MM.1S (cell line): ENCODE data around the gene KRTAP10-9.
"Not testable (repeated sequence)": the region's sequence is repeated elsewhere in the genome, so short reads cannot be mapped to it uniquely, and the experiment has no call there.

ENCODE experiments used
- DNase-seq: peaks from one replicate; pipeline ENCODE4 v3.0.0-alpha.2; 2015
- H2AFZ ChIP-seq: fragments of 300-600 bp; sonication (generic); 2 replicates; pipeline ENCODE4 v1.6.0; 2016; ENCODE audit warnings: antibody characterized with exemption, low read length
- H3F3A ChIP-seq: fragments of 300-600 bp; sonication (generic); 2 replicates; pipeline ENCODE4 v1.6.1; 2016; ENCODE audit warnings: mild to moderate bottlenecking, antibody characterized with exemption, low read length, moderate library complexity, mixed read lengths; ENCODE audit not compliant: insufficient read depth
- H3K27ac ChIP-seq: fragments of 300-600 bp; sonication (generic); 2 replicates; pipeline ENCODE4 v1.5.1; 2016; ENCODE audit warnings: mild to moderate bottlenecking, low read length
- H3K27me3 ChIP-seq: fragments of 300-600 bp; sonication (generic); replicated peaks from 2 replicates; pipeline ENCODE4 v1.6.0; 2016; ENCODE audit warnings: low read length; ENCODE audit not compliant: insufficient read depth
- H3K36me3 ChIP-seq: fragments of 300-600 bp; sonication (generic); replicated peaks from 2 replicates; pipeline ENCODE4 v1.6.1; 2016; ENCODE audit warnings: mild to moderate bottlenecking, low read length, mixed read lengths; ENCODE audit not compliant: insufficient read depth
- H3K4me1 ChIP-seq: fragments of 300-600 bp; sonication (generic); 2 replicates; pipeline ENCODE4 v1.6.1; 2016; ENCODE audit warnings: low read length, mixed read lengths
- H3K4me2 ChIP-seq: fragments of 300-600 bp; sonication (generic); 2 replicates; pipeline ENCODE4 v1.6.0; 2016; ENCODE audit warnings: low read depth, low read length
- H3K4me3 ChIP-seq: fragments of 300-600 bp; sonication (generic); 2 replicates; pipeline ENCODE4 v1.5.1; 2016; ENCODE audit warnings: low read length, mixed read lengths
- H3K79me2 ChIP-seq: fragments of 300-600 bp; sonication (generic); 2 replicates; pipeline ENCODE4 v1.6.1; 2016; ENCODE audit warnings: mixed run types, low read length, mixed read lengths
- H3K9ac ChIP-seq: fragments of 300-600 bp; sonication (generic); 2 replicates; pipeline ENCODE4 v1.6.1; 2016; ENCODE audit warnings: low read length, mixed read lengths
- H3K9me2 ChIP-seq: fragments of 300-600 bp; sonication (generic); replicated peaks from 2 replicates; pipeline ENCODE4 v1.6.1; 2016; ENCODE audit warnings: mild to moderate bottlenecking, low read length, mixed read lengths; ENCODE audit not compliant: insufficient read depth
- H3K9me3 ChIP-seq: fragments of 300-600 bp; sonication (generic); replicated peaks from 2 replicates; pipeline ENCODE4 v1.6.1; 2016; ENCODE audit warnings: mild to moderate bottlenecking, low read length, mixed read lengths; ENCODE audit not compliant: insufficient read depth
- H4K20me1 ChIP-seq: fragments of 300-600 bp; sonication (generic); 2 replicates; pipeline ENCODE4 v1.6.1; 2016; ENCODE audit warnings: mild to moderate bottlenecking, low read length, moderate library complexity, mixed read lengths; ENCODE audit not compliant: insufficient read depth
- CTCF ChIP-seq: fragments of 300-600 bp; sonication (generic); IDR thresholded peaks from 2 replicates; pipeline ENCODE4 v1.5.1; 2016; ENCODE audit warnings: antibody characterized with exemption, low read length, mixed read lengths
- EZH2 ChIP-seq: fragments of 300-600 bp; sonication (generic); optimal IDR thresholded peaks from 2 replicates; pipeline ENCODE3; 2017; ENCODE audit warnings: low read depth, mild to moderate bottlenecking, antibody characterized with exemption, low read length, mixed read lengths
- EZH2phosphoT487 ChIP-seq: fragments of 300-600 bp; sonication (generic); IDR thresholded peaks from 2 replicates; pipeline ENCODE4 v1.6.1; 2018; ENCODE audit warnings: antibody characterized with exemption, low read length

Gene KRTAP10-9

DNA sequence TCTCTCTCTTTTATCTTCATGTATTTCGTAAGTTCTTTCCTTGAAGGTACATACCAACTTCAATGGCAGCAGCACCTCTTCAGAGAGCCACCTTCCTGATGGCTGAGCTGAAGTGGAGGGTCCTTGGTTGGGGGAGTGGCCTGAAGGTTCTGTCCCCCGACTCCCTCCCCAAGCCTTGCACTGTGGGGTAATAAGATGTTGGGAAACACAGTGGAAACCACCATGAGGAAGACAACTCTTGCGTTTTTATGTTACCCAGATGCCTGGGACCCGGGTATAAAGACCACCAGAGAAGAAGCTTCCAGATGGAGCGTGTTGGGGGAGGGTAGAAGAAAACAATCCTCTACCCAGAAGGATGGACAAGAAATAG is 31.6 kb downstream of the KRTAP10-9 start:
- H3K27me3 ChIP-seq: peaks cover 78% of the 10 kb centered on the region
- no peaks in the 10 kb centered on the region for H3K9me2 ChIP-seq
- H3K27ac ChIP-seq: no peak overlapping the region
- no peak overlapping the region for H2AFZ ChIP-seq
- H3K4me1 ChIP-seq: no peaks in the 10 kb centered on the region
- H3K4me3 ChIP-seq: no peak overlapping the region
- no peak for DNase-seq
- H3F3A ChIP-seq: no peaks in the 10 kb centered on the region
- no peaks in the 10 kb centered on the region for H3K9me3 ChIP-seq
- H3K36me3 ChIP-seq: no peaks in the 10 kb centered on the region
- no peak overlapping the region for H3K4me2 ChIP-seq
- no peak overlapping the region for H3K9ac ChIP-seq
- H3K79me2 ChIP-seq: no peaks in the 10 kb centered on the region
- H4K20me1 ChIP-seq: no peaks in the 10 kb centered on the region
- TF ChIP-seq EZH2phosphoT487: no peak
- TF ChIP-seq EZH2: no peak
- TF ChIP-seq CTCF: no peak

- no peaks in the 10 kb centered on the region for H3K9me3 ChIP-seq
- no peak for TF ChIP-seq EZH2phosphoT487
- TF ChIP-seq EZH2: no peak
- no peak for TF ChIP-seq CTCF
- no peak overlapping the region for H3K27ac ChIP-seq
- peaks cover 78% of the 10 kb centered on the region for H3K27me3 ChIP-seq
- no peak overlapping the region for H3K4me2 ChIP-seq
- H4K20me1 ChIP-seq: no peaks in the 10 kb centered on the region
- DNase-seq: no peak
- H3K9me2 ChIP-seq: no peaks in the 10 kb centered on the region
- H2AFZ ChIP-seq: no peak overlapping the region
- H3K4me3 ChIP-seq: no peak overlapping the region
- no peaks in the 10 kb centered on the region for H3K36me3 ChIP-seq
- no peaks in the 10 kb centered on the region for H3K4me1 ChIP-seq
- H3K9ac ChIP-seq: no peak overlapping the region
- no peaks in the 10 kb centered on the region for H3F3A ChIP-seq
- no peaks in the 10 kb centered on the region for H3K79me2 ChIP-seq
Observed at GRCh38 chr21:44658913-44659595, 32.2 kb downstream of the KRTAP10-9 start.

GRCh38 chr21:44661567-44661966 is 34.7 kb downstream of the KRTAP10-9 start:
- H3K9me3 ChIP-seq, H2AFZ ChIP-seq, H4K20me1 ChIP-seq, H3K9me2 ChIP-seq, H3F3A ChIP-seq, H3K9ac ChIP-seq, DNase-seq, H3K27ac ChIP-seq, H3K4me3 ChIP-seq, H3K36me3 ChIP-seq, H3K79me2 ChIP-seq, H3K4me1 ChIP-seq, H3K4me2 ChIP-seq: not testable (repeated sequence)
- H3K27me3 ChIP-seq: peaks cover 86% of the 10 kb centered on the region

GRCh38 chr21:44664691-44665090 is 37.8 kb downstream of the KRTAP10-9 start:
- Histone ChIP-seq H3K9ac (no peak overlapping the region), H4K20me1 (no peaks in the 10 kb centered on the region), H3F3A (no peaks in the 10 kb centered on the region), H3K9me2 (no peaks in the 10 kb centered on the region), H3K36me3 (no peaks in the 10 kb centered on the region), H3K4me1 (no peaks in the 10 kb centered on the region), H3K9me3 (no peaks in the 10 kb centered on the region), H3K4me2 (no peak overlapping the region), H2AFZ (no peak overlapping the region), H3K27me3 (peaks cover 89% of the 10 kb centered on the region), H3K4me3 (no peak overlapping the region), H3K27ac (no peak overlapping the region), H3K79me2 (no peaks in the 10 kb centered on the region)
- no peak for DNase-seq
- TF ChIP-seq CTCF: no peak
- no peak for TF ChIP-seq EZH2phosphoT487
- no peak for TF ChIP-seq EZH2
